Measurements from ENCODE around the gene CYP26B1. TPM values are rescaled to one million over a fixed set of nuclear protein-coding genes. Genes with fewer than 3 reads are reported as not detected.

CYP26B1 gene
- total RNA-seq, 2 donors from 2014 or later = 0.91 to 68.2 TPM

DNA sequence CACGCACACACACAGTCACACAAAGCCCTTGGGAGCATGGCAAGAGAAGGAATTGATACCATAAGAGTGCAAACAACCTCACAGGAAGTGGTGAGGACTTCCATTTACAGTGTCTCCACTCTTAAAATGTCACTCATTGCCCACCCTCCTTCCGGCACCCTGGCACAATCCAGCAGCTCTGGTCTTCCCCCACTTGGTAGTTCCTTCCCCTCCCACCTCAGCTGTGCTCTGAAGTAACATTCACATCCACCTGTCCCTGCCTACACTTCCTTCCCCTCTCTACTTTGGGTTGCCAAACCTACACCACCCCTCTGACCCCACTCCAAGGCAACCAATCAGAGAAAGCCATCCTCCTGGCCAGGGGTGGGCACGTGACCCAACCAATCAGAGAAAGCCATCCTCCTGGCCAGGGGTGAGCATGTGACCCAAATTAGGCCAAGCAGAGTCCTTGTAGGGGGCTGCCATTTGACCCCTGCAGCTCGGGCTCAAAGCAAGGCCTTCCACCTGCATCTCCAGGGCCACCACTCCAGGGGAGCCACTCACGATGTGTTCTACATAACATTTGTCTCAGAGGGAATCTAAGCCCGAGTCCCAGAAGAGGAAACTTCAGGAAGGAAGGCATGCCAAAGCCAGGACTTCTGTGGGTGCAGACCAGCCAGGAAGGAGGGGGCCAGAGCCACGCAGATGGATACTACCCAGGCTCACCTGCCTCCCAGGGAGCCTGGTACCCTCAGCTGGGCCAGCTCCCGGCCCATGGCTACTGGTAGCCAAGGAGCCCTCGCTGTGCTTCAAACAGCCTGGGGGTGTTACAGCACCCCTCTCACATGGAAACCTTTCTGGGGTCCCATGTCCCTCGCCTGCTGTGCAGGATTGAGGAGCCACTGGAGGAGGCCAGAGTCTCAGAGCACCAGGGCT, 21.2 kb downstream of the CYP26B1 start:
- Histone ChIP-seq H3K4me1 (replicated peaks) (no peaks in the 10 kb centered on the region), H3K9me3 (no peaks in the 10 kb centered on the region), H3K27ac (no peak overlapping the region), H3K27me3 (replicated peaks; ENCODE audit: insufficient read depth) (no peaks in the 10 kb centered on the region), H3K4me3 (no peak overlapping the region), H3K36me3 (no peaks in the 10 kb centered on the region)
- intact Hi-C loops (cut with DNase I) = no loop called here
- WGBS = 94% methylated on average over 9 of the region's 10 CpGs
- TF ChIP-seq POLR2AphosphoS5 (IDR thresholded peaks at IDR 0.05) (no peak), POLR2A (IDR thresholded peaks at IDR 0.05) (no peak)
- TF ChIP-seq, protein P1, sequence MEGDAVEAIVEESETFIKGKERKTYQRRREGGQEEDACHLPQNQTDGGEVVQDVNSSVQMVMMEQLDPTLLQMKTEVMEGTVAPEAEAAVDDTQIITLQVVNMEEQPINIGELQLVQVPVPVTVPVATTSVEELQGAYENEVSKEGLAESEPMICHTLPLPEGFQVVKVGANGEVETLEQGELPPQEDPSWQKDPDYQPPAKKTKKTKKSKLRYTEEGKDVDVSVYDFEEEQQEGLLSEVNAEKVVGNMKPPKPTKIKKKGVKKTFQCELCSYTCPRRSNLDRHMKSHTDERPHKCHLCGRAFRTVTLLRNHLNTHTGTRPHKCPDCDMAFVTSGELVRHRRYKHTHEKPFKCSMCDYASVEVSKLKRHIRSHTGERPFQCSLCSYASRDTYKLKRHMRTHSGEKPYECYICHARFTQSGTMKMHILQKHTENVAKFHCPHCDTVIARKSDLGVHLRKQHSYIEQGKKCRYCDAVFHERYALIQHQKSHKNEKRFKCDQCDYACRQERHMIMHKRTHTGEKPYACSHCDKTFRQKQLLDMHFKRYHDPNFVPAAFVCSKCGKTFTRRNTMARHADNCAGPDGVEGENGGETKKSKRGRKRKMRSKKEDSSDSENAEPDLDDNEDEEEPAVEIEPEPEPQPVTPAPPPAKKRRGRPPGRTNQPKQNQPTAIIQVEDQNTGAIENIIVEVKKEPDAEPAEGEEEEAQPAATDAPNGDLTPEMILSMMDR (IDR thresholded peaks at IDR 0.05) = no peak
- no peak for DNase-seq (ENCODE audit: low spot score)

DNA sequence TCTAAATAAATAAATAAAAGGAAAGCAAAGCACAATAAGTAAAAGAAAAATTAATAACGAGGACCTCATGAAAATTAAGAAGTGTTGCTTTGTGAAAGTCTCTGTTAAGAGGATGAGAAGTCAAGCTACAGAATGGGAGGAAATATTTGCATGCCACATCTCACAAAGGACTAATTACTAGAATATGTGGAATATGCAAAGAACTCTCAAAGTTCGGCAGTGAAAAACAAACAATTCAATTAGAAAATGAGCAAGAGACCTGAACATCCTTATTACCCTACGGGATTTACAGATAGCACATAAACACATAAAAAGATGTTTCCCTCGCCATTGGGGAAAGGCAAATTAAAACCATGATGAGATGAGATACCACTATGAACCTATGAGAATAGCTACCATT, 23.3 kb downstream of the CYP26B1 start:
- H3K36me3 ChIP-seq = no peaks in the 10 kb centered on the region
- intact Hi-C loops (cut with DNase I) = no loop called here
- no peak overlapping the region for H3K27ac ChIP-seq
- DNase-seq (ENCODE audit: low spot score) = no peak
- 67% methylated on average over 4 of the region's 4 CpGs for WGBS
- H3K27me3 ChIP-seq (replicated peaks; ENCODE audit: insufficient read depth) = peaks cover 2% of the 10 kb centered on the region
- no peak overlapping the region for H3K4me3 ChIP-seq
- TF ChIP-seq, protein P1 (IDR thresholded peaks at IDR 0.05) = no peak
- no peak for TF ChIP-seq POLR2AphosphoS5 (IDR thresholded peaks at IDR 0.05)
- no peaks in the 10 kb centered on the region for H3K4me1 ChIP-seq (replicated peaks)
- no peaks in the 10 kb centered on the region for H3K9me3 ChIP-seq

DNA sequence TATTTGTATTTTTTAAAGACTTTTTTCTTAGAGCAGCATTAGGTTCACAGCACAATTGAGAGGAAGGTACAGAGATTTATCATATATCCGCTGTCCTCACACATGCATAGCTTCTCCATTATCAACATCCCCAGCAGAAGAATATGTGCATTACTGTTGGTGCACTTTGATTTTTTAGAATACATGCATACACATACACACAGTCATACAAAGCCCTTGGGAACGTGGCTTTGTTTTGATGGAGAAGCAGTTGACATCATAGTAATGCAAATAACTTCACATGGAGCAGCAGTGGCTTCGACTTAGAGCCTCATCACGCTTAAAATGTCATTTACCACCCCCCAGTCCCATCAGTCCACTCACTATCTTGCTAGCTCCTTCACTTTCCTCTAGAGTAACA, 26.5 kb downstream of the CYP26B1 start:
- intact Hi-C loops (cut with DNase I) = no loop called here
- no peak overlapping the region for H3K4me3 ChIP-seq
- DNase-seq (ENCODE audit: low spot score) = no peak
- H3K27ac ChIP-seq = no peak overlapping the region
- no peaks in the 10 kb centered on the region for H3K36me3 ChIP-seq
- H3K9me3 ChIP-seq = no peaks in the 10 kb centered on the region
- TF ChIP-seq POLR2A (IDR thresholded peaks at IDR 0.05) = no peak
- TF ChIP-seq, protein P1 (IDR thresholded peaks at IDR 0.05) = no peak
- no peak for TF ChIP-seq POLR2AphosphoS5 (IDR thresholded peaks at IDR 0.05)
- H3K4me1 ChIP-seq (replicated peaks) = no peaks in the 10 kb centered on the region
- WGBS = 85% methylated on average over 4 of the region's 4 CpGs
- H3K27me3 ChIP-seq (replicated peaks; ENCODE audit: insufficient read depth) = peaks cover 2% of the 10 kb centered on the region

DNA sequence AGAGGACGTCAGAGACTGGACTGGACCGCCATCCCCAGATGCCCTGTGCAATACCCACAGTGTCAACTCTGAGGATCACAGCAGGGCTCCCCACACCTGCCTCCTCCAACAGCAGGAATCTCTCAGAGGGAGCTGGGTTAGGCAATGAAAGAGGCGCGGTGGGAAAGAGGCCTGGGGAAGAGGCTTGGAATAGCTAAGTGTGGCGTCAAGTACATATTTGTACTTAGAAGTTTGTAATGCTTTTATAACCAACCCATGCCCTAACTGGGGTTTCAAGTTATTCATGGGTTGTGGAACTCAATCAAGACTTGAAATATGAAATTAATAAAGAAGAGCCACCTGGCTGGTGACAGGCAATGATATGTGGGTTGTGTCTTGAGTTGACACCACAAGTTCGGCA, 28.7 kb downstream of the CYP26B1 start:
- intact Hi-C loops (cut with DNase I) = no loop called here
- TF ChIP-seq POLR2AphosphoS5 (IDR thresholded peaks at IDR 0.05) = no peak
- TF ChIP-seq POLR2A (IDR thresholded peaks at IDR 0.05) = no peak
- TF ChIP-seq, protein P1 (IDR thresholded peaks at IDR 0.05) = no peak

DNA sequence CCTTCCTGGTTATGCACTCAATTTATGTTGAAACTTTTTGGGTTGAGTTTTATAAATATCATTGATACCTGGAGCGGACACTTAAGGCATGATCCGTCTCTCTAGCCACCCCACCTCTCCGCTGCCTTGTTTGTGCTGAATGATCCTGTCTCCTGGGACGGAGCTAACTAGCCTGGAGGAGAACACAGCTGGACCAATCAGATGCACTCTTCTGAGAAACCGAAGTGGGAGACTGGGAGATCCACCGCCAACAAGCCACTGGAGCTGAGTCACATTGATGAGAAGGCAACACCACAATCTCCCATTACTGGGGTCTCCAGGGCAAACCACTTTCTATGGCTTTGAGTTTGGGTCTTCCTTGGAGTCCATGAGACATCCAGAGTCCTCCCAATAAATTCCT, 29.3 kb downstream of the CYP26B1 start:
- DNase-seq (ENCODE audit: low spot score) = no peak
- intact Hi-C loops (cut with DNase I) = no loop called here
- TF ChIP-seq, protein P1 (IDR thresholded peaks at IDR 0.05) = no peak
- TF ChIP-seq POLR2AphosphoS5 (IDR thresholded peaks at IDR 0.05) = no peak
- TF ChIP-seq POLR2A (IDR thresholded peaks at IDR 0.05) = no peak
- Histone ChIP-seq H3K4me3 (no peak overlapping the region), H3K36me3 (no peaks in the 10 kb centered on the region), H3K4me1 (replicated peaks) (no peaks in the 10 kb centered on the region), H3K9me3 (no peaks in the 10 kb centered on the region), H3K27me3 (replicated peaks; ENCODE audit: insufficient read depth) (peaks cover 2% of the 10 kb centered on the region), H3K27ac (no peak overlapping the region)
- WGBS = 88% methylated on average over 6 of the region's 6 CpGs

More for the DNA sequence above, 28.7 kb downstream of the CYP26B1 start:
- H3K36me3 ChIP-seq = no peaks in the 10 kb centered on the region
- WGBS = 97% methylated on average over 6 of the region's 6 CpGs
- H3K27ac ChIP-seq = no peak overlapping the region
- H3K4me3 ChIP-seq = no peak overlapping the region
- H3K27me3 ChIP-seq (replicated peaks; ENCODE audit: insufficient read depth) = peaks cover 2% of the 10 kb centered on the region
- H3K9me3 ChIP-seq = no peaks in the 10 kb centered on the region
- no peaks in the 10 kb centered on the region for H3K4me1 ChIP-seq (replicated peaks)
- DNase-seq (ENCODE audit: low spot score) = no peak

All from prostate gland (tissue), 2 donors.